HG02884 (cell line): ENCODE measurements around the gene COG8.

Source experiments
- ATAC-seq: cut with Tn5 transposase; IDR thresholded peaks from one replicate; pipeline ENCODE4 v1.9.1; 2021; ENCODE audit warnings: mild to moderate bottlenecking, moderate library complexity; ENCODE audit not compliant: unreplicated experiment

COG8 gene

DNA sequence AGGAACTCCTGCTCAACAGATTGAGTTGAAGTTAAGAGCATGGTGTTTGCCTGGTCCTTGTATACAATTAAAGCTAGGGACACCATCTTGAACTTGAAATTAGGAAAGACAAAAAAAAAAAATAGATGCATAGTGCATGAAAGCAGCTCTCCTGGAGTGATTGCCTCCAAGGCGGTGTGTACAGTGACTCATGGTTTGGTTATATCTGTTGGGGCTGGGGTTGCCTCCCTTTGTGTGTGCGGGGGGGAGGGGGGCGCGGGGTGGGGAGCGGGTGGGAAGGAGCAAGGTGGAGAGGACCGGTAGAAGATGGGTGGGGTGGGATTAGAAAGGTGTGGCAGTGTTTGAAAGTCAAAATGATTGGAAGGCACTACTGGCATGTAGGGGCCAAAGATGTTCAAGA lies 8.9 kb upstream of the COG8 start:
- no peak for ATAC-seq

DNA sequence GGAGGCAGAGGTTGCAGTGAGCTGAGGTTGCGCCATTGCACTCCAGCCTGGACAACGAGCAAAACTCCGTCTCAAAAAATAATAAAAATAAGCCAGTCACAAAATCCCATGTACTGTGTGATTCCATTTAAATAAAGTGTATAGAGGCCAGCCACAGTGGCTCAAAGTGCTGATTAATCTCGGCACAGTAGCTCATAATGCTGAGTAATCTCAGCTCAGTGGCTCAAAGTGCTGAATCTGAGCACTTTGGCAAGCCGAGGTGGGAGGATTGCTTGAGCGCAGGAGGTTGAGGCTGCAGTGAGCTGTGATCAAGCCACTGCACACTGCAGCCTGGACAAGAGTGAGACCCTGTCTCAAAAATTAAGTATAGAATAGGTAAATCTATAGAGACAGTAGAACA lies 7.3 kb upstream of the COG8 start:
- no peak for ATAC-seq

DNA sequence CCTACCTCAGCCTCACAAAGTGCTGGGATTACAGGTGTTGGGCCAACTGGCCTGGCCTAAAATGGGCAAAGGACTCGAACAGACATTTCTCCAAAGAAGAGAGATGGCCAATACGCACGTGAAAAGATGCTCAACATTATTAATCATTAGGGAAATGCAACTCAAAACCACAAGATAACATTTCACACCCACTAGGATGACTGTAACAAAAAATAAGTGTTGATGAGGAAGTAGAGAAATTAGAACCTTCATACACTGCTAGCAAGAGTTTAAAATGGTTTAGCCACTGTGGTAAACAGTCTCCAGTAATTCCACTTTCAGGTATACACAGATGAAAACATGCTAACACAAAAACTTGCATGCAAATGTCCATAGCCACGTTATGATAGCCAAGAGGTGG lies 6.6 kb upstream of the COG8 start:
- no peak for ATAC-seq

DNA sequence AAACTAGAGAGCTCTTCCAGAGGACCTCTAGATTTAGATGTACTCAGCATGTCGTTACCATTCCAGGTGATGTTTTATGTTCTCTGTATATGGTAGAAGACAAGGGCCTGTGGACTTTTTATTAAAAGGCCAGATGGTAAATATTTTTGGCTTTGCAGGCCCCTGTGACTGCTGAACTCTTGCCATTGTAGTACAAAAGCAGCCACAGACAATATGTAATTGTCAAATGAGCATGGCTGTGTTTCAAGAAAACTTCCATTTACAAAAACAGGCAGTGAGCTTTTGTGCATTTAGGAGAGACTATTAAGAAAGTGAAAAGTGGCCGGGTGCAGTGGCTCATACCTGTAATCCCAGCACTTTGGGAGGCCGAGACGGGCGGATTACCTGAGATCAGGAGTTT lies 4.8 kb upstream of the COG8 start:
- ATAC-seq, result no peak

DNA sequence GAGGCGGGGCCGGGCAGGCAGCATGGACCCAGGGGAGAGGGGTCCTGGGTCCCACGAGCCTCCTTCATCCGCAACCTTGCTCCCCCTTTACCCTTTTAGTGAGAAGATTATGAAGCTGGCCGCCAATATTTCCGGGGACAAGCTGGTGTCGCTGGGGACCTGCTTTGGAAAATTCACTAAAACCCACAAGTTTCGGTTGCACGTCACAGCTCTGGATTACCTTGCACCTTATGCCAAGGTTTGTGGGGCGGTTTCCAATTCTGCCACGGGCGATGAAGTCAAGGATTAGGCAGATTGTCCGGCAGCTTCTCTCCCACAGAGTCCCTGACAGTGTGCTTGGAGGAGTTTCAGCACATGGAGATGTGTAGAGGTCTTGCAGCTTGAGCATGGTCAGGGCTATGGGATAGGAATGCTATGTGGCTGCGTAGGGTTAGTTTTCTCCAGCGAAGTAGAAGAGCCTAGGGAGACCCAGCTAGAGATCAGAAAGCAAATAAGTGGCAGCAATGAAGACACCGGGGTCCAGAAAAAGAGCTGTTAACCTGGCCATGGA lies 806 bp upstream of the COG8 start:
- no peak for ATAC-seq

DNA sequence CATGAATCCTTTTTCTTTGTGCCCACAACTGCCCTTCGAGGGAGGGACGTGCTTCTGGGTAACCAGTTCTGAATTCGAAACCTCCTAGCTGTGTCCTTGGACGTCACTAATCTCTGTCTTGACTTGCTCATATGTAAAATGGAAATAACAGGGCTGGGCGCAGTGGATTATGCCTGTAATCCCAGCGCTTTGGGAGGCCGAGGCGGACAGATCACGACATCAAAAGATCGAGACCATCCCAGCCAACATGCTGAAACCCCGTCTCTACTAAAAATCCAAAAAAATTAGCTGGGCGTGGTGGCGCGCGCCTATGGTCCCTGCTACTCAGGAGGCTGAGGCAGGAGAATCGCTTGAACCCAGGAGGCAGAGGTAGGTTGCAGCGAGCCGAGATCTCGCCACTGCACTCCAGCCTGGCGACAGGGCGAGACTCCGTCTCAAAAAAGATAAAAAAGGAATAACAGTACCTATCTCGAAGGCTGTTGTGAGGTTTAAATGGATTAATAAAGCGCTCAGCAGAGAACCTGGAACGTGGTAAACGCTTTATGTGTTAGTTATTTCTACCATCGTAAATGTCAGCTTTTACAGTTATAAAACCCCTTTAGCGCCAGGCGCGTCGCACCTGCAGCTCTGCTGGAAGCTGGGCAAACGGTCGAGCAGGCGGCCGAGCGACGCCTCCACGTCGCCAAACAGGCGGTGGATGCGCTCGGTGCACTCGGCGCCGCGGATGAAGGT lies 641 bp downstream of the COG8 start:
- no peak for ATAC-seq

DNA sequence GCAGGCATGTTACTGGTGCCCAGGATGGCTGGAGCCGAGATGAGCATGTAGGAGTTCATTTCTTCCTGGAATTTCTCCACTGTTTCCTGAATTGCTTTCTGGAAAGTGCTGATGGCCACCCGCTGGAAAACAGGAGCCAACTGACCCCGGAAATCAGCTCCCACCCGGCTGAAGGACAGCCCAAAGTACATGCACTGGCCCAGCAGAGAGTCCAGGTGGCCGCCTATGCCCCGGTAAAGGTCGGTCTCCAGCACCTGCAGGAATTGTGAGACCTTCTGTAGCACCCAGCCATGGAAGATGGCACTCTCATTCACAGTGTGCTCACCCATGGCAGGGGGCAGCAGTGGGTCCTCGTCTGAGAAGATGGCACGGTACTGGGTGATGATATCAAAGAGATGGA lies 4.7 kb downstream of the COG8 start:
- no peak for ATAC-seq

DNA sequence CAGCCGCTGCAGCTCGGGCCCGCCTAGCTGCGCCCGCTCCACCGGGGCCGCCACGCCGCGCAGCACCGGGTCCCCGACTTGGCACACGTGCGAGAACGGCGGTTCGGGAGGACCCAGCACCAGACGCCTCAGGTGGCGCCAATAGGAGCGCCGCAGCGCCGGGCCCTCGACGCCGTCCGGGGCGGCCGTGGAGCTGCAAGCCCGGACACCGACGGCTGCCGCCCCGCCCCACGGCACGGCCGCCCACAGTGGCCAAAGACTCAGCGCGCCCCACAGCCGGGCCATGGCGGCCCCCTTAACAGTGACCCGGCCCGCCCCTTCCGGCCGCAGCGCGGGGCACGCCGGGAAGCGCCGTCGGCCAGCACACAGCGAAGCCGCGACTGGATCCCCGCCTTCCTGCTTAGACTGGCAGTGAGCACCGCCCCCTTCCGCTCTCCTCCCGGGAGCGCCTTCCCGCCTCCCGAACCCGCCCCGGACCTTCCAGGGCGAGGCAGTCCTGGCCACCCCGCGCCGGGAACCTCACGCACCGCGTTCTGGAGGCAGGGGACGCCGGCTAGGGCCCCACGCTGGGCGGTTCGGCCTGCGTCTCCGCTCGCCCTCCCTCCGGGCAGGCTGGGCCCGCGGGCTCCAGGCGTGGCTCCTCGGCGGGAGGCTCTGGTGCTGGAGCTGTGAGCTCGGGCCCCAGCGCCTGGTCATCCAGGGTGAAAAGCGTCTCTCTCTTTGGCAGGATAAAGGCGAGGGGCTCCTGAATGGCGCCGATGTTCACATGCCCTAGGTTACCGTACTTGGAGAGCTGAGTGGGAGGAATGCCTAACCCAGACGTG lies 8.9 kb downstream of the COG8 start, which contains the start of gene PDF:
Gene PDF, minus strand, starts transcription at position 303 of the 824 bp plus-strand sequence. Its CDS starts 18 bp downstream, at position 285.
- ATAC-seq, result peak; percentile 91

DNA sequence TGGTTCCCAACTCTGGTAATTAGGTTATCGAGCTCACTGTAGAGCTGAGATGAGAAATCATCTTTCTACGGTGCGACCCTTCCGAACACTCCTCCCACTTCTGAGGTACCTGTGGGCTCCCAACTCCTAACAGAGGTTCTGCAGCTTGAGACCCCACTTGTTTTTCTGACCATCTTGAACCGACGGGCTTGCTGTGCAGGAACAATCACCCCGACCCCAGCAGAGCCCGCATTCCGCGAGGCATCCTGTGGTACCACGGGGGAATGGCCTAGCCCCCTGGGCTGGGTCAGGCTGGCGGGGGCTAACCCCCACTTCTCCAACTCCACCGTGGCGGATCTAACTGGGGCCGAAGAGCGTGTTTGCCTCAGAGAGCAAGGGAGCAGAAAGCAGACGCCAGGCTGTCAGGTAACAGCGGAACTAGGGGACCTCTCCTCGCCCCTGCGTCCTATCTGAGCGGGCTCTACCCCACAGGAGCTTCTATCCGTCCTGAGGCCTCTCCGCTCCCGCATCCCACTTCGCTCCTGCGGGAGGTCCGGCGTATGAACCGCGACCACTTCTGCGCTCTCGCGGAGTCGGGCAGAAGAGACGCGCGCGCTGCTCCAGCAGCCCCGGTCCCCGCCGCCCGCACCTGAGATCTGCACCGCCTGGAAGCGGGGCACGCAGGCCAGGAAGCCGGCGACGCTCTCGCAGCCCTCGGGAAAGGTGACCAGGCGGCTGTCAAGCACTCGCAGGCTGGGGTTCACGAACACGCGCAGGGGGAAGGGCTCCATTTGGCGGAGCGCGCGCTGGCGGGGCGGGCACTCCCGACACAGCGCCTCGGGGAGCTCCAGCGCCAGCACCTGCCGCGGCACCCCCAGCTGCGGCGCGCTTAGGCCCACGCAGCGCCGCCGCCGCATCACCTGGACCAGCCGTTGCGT lies 9.7 kb downstream of the COG8 start:
- no peak for ATAC-seq

DNA sequence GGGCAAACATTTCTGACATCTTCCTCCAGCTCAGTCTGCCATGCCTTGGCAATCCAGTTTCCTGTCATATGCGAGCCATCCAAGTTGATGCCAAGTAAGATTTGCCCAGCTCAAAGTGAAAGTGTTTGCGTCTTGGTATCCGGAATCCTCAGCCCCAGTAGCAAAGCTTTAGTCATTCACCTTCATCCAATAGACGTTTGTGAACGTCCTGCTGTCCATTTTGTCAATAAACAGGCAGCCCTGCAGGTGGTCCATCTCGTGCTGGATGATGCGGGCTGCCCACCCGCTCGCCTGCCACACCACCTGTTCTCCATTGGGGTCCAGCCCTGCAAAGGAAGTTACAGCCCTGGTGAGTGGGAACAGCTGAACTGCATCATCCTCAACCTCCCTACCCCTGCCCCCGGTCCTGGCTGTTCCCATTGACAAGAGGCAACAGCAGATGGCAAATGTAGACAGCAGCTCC lies 10.5 kb downstream of the COG8 start:
- ATAC-seq, result no peak

DNA sequence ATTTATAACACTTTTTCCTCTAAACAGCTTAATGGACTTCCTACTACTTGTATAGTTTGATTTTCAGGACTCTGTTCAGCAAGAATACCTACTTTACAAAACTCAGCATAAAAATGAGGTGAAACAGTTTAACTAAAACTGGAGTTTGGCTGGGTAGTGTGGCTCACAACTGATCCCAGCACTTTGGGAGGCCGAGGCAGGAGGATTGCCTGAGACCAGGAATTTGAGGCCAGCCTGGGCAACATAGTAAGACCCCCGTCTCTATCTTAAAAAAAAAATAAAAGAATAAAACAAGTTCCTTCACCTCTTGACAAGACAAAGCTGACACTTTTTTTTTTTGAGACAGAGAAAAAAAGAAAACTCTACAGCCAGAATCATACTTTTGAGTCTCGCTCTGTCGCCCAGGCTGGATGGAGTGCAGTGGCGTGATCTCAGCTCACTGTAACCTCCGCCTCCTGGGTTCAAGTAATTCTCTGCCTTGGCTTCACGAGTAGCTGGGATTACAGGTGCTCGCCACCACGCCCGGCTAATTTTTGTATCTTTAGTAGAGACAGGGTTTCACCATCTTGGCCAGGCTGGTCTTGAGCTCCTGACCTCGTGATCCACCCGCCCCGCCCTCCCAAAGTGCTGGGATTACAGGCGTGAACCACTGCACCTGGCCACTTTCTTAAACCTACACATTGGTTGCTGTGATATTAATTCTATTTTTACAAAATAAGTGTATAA lies 11.6 kb downstream of the COG8 start:
- ATAC-seq, result no peak

DNA sequence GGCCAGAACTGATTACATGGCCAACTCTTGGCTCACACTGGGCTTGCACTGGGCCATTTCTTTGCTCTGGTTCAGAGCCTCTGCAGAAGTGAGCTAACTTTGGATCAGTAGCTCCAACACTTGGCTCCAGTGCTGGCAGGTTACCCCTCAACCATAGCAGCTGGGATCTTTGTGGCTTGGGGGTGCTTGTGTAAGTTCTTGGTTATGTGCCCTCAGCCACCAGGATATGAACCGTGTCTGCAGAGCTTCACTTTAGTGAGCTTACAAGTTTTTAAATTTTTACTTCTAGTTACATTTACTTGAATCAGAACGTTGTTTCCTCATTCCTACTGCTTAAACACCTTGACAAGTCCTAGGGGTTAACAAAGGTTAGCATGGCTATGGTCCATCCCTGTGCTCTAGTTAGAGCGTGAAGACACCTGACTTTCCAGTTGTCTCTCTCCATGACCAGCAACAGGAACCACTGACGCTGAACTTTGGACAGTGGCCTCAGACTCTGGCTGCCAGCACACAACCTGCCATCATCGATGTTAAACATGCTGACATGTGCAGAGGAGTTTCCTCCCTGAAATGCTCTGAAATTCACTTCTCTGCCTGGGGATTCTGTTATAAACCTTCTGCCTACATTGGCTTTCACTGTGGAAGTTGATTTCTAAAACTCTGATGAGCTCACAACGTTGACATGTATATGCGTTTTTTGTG lies 13.0 kb downstream of the COG8 start:
- no peak for ATAC-seq

DNA sequence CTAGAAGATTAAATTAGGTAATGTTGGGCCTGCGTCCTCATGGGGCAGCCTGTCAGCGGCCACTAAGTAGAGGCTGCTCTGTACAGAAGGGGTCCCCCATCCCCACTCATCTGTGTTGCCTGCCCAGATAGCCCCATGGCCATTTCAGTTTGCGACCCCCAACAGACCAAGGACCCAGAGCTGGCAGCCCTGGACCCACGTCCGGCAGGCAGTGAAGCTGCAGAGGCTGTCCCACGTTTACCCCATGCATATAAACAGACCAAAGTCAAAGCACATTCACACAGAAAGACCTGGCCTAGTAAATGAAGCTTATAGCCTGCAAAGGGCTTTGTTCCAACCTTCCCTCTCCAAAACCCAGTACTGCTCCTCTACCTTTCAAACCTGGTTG lies 13.6 kb downstream of the COG8 start:
- ATAC-seq, result no peak

DNA sequence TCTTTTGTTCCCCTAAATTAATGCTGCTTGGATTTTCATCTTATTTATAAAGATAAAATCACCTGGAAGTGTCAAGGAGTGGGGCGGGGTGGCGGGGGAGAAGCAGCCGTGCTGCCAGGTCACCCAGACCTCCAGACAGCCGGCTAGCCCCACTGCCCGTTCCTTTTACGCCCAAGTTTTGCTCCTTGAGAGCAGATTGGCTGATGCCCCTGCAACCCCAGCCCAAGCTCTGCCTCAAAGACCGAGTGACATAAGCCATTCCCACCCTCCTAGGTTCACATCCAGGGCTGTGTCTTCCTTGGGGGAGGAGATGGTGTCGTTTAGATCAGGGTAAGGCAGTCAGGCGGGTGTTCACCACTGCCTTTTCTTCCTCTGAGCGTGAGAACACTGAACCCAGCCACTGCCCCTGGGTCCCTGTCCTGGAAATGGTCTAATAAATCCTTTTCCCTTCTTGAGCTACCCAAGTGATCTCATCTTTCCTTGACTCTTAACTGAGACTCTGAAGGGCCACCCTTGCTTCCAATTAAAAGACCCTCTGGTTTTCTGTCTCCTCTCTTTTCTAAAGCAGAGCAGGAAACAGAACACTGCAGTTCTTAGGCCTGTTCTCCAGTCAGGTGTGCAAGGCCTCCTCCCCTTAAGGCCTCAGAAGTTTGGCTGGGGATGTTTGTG lies 14.6 kb downstream of the COG8 start:
- ATAC-seq, result no peak

DNA sequence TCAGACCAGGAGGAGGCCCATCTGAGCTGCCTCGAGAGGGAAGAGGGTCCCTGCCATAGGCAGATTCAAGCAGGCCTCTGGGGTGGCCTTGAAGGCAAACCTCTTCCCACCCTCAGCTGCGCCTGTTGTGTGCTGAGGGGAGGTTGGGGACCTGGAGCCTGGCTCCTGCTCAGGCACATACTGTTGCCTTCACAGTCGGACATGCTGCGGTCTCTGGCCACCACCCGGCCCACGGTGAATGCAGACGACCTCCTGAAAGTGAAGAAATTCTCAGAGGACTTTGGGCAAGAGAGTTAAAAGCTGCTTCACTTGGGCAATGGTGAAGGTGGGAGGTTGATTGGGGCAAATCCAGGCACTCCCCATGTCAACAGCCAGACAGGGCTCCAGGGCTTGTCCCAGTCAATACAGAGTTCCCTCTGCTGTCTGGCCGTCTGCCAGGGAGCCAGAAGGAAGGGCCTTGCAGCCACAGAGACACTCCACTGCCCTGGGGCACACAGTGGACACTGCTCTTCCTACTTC lies 15.3 kb downstream of the COG8 start:
- no peak for ATAC-seq

DNA sequence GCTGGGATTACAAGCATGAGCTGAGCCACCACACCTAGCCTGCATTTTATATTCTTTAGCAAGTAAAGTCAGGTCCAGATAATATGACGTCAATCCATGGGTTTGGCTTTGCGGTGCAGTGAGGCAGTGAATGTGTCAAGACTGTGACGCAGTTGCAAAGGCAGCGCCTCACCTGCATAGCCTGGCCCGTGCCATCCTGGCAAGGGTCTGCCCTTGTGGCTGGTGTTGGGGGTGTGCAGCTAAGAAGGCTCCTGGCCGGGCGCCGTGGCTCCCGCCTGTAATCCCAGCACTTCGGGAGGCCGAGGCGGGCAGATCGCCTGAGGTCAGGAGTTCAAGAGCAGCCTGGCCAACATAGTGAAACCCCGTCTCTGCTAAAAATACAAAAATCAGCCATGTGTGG lies 15.9 kb downstream of the COG8 start:
- no peak for ATAC-seq

DNA sequence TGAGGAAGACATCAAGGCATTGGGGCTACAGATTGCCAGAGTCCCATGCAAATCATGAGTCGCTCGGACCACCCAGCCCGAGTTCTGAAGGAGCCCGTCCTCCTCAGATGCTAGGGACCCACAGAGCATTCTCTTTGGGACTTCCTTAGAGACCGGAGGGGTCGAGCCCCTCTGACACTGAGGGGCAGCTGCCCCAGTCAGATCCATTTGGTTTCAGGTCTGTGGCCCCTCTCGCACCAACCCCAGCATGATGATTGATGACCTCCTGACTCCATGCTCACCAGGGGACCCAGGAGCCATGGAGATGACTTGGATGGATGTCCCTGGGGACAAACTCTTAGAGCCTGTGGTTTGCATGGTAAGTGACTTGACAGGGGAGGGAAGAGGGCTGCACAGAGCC lies 17.0 kb downstream of the COG8 start:
- ATAC-seq, result no peak

DNA sequence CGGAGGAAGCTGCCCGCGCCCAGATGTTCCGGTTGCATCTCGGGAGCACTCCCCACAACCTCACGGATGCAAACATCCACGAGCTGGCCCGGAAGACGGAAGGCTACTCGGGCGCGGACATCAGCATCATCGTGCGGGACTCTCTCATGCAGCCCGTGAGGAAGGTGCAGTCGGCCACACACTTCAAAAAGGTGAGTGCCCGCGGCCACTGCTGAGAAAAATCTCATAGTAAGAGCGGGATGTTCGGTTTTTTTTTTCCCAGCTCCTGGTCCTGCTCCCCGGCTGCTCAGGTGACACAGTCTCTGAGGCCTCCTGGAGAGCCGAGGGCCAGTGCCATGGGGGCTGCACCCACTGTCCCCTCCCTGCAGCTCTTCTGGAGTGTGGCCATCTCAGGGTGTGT lies 18.3 kb downstream of the COG8 start:
- ATAC-seq, result no peak

DNA sequence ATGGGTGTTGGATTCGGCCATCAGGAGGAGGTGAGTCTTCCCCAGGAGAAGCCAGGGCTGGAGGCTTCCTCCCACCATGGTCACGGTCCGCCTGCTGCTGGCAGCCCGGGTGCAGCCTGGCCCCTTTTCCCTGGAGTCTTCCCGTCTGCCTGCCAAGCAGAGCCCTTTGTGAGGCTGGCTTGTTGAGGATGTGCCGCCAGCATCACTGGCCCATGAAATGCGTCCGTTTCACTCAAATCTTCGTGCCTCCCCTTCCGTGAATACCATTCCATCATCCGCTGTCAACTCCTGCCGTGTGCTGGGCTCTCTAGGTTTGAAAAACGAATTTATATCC lies 18.7 kb downstream of the COG8 start:
- no peak for ATAC-seq
